NOMO-1 (cell line): Measurements from ENCODE around the gene TACR2.
A peak's percentile ranks its signal among the peaks of the same experiment; 100 is the strongest.
"Not testable (repeated sequence)": the region's sequence is repeated elsewhere in the genome, so short reads cannot be mapped to it uniquely, and the experiment has no call there.

ENCODE experiments used
- DNase-seq, 2 experiments: peaks; one replicate each; lab custom pipeline; 2025; ENCODE audit not compliant: unreplicated experiment in 2 of 2; lab: John Stamatoyannopoulos, UW

Gene TACR2

DNA sequence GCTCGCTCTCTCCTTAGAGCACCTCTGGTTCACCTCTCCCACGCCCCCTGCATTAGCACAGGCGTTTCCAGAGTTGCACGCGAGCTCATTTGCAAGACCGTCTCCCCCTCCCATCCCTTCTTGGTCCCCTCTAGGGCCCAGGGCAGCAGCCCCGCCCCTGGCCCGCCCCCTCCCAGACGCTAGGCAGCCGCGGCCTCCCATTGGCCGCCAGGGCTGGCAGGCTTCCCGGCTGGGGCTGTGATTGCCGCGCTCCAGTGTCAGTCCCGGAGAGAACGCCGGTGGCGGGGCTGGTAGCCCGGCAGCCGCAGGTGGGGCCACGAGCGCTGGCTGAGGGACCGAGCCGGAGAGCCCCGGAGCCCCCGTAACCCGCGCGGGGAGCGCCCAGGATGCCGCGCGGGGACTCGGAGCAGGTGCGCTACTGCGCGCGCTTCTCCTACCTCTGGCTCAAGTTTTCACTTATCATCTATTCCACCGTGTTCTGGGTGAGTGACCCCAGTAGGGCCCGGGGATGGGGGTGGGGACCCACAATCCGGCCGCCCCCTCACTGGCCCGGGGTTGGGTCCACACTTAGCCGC lies 34.6 kb upstream of the TACR2 start, which contains the start of gene TSPAN15:
TSS of gene TSPAN15 (plus strand) at position 257 of the 575 bp plus-strand sequence. CDS start at position 387, 130 bp downstream.
- peak; percentile 64 to 75 for DNase-seq

DNA sequence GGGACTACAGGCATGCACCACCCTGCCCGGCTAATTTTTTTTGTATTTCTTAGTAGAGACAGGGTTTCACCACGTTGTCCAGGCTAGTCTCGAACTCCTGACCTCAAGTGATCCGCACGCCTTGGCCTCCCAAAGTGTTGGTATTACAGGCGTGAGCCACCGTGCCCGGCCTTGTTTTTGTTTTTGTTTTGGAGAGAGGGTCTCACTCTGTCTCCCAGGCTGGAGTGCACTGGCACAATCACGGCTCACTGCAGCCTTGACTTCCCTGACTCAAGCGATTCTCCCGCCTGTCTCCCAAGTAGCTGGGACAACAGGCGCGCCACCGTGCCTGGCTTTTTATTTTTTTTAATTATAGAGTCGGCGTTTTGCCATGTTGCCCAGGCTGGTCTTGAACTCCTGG lies 33.7 kb upstream of the TACR2 start:
- DNase-seq: not testable (repeated sequence)

DNA sequence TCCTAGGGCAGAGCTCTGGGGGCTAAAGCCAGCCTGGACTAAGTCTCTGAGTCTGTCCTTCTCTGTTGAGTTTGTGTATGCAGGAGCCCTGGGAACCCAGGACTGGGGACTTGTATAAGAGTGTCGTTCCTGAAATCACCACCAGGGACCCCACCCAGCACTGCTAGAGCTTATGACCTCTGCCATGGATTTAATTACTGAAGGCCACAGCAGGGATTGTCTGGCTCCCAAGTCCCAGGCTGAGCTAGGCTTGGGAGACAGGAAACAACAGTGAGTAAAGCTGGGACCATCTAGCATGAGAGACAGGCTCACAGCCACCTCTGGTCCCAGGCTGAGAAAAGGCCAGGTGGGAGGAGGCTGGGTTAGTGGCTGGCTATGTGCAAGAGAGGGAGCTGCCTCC lies 33.1 kb upstream of the TACR2 start:
- peak in 1 of 2 experiments; percentile 13 for DNase-seq

DNA sequence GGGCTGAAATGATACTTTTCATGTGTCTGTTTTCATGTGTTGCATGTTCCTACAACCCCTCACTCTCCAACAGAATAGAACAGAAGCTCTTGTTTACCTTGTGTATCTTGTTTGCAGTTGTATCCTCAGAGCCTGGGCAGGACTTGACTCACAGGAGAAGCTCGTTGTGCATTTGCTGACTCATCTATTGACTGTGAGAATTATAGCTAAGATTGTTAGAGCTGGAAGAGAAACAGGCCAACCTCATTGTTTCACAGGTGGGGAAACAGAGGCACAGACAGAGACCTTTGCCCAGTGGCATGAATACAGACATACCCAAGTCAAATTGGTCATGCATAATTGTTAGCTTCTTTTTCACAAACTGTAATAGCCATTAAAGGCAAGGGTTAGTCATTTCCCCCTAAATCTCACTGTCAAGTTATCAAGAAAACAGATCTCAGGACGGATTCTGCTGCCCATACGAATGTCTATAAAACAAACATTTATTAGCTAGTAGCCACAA lies 30.0 kb upstream of the TACR2 start:
- DNase-seq: no peak

DNA sequence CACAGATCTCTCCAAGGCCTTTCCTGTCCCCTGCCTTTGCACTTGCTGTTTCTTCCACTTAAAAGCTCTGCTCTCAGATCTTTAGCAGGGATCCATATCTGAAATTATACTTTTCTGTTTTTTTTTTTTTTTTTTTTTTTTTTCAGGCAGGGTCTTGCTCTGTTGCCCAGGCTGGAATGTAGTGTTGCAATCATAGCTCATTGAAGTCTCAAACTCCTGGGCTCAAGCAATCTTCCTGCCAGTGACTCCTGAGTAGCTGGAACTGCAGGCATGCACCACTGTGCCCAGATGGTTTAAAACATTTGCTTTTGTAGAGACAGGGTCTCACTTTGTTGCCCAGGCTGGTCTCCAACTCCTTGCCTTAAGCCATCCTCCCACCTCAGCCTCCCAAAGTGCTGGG lies 29.5 kb upstream of the TACR2 start:
- DNase-seq: no peak

DNA sequence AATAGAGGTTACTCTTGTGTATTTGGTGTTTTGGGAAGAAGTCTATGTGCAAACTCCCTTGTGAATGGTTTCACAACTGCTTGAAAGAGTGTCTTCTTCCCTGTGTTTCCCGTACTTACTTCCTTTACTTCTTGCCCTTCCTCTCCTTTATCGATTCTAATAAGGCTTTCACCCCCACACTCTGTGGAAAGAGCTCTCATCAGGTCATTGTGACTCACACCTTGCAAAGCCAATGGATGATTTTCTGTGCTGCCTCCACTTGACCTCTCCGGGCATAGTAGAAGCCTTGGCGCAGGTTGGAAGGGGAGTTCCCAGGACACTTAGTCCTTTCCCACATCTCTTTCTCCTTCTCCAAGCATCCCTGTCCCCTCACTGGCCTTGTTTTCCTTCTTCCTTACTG lies 28.3 kb upstream of the TACR2 start:
- DNase-seq: no peak

DNA sequence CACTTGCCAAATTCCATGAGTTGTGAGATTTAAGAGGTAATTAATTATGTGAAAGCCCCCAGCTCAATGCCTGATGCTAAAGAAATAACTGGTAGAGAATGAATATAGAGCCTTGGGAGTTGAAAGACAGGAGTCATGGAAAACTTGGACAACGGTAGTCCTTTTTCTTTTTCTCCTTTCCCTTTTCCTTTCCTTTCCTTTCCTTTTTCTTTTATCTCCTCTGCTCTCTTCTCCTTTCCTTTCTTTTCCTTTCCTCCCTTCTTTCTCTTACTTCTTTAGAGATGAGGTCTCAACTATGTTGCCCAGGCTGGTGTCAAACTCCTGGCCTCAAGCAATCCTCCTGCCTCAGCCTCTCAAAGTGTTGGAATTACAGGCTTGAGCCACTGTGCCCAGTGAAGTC lies 26.6 kb upstream of the TACR2 start:
- DNase-seq: no peak

DNA sequence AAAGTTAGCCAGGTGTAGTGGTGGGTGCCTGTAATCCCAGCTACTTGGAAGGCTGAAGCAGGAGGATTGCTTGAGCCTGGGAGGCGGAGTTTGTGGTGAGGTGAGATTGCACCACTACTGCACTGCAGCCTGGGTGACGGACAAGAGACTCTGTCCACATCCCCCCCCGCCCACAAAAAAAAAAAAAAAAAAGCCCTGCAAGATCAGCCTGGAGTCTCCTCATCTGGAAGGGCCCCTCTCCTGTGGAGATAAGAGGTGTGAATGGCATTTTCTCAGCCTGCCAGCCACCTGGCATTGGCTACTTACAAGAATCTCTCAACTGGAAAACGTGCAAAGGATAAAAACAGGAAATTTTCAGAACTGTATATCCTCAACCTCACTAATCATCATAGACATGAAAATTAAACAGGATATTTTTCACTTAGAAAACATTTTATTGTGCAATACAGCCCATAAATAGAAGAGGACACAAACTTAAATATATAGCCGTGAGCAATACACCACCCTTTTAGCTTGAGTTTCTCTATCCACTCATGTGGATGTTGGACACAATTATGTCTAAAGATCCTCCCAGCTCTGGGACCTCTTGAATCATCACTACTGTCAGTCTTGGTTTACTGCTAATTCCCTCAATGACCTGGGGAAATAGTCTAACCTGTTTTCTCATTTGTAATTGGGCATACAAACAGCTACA lies 23.2 kb upstream of the TACR2 start:
- peak; percentile 48 to 74 for DNase-seq

DNA sequence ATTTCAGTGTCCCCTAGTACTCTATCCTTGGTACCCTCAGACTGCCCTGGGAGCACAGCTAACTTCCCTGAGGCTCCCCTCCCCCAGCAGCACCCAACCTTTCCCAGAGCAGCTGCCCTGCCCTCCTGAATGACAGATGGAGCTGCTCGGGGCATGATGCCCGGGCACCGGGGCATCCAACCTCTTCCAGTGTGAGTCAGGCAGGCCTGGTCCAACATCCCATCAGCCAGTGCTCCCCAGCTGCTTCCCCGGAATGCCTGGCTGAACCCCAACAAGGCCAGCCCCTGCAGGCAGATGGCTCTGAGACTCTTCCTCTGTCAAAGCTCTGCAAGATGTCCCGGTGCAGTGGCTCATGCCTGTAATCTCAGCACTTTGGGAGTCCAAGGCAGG lies 22.6 kb upstream of the TACR2 start:
- DNase-seq: no peak

DNA sequence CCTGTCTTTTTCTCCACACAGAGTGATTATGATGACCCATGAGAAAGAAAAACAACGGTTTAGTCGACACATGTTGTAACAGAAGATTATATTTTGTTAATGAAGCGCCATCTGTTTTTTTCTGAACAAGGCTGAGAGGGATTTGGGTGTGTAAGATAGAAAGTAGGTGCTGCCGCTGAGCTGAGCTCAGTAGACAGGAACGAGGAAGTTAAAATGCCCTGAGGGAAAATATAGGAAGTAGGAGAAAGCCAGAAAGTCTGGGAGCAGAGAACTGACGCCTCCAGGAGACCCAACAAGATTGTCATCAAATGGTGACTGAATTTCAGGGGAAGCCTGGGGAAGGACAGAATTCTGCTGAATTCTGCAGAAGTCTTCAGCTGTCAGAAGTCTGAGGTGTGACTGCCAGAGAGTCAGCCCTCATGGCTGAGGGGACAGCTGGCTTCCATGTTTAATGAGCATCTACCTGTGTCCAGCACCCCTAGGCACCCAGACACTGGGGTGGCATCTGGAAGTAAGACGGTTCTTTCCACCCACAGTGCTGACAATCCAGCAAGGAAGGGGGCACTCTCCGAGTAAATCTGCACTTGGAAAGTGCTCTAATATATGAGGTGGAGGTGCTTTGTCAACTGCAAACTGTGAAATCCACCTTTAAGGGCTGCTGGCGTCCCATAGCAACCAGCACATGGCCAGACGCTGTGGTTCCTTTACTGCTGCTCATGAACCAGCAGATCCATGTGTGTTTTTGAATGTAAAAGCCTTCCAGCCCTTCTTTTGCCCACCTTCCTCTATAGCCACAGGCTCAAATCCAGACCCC lies 22.0 kb upstream of the TACR2 start:
- DNase-seq: peak in 1 of 2 experiments; percentile 19

DNA sequence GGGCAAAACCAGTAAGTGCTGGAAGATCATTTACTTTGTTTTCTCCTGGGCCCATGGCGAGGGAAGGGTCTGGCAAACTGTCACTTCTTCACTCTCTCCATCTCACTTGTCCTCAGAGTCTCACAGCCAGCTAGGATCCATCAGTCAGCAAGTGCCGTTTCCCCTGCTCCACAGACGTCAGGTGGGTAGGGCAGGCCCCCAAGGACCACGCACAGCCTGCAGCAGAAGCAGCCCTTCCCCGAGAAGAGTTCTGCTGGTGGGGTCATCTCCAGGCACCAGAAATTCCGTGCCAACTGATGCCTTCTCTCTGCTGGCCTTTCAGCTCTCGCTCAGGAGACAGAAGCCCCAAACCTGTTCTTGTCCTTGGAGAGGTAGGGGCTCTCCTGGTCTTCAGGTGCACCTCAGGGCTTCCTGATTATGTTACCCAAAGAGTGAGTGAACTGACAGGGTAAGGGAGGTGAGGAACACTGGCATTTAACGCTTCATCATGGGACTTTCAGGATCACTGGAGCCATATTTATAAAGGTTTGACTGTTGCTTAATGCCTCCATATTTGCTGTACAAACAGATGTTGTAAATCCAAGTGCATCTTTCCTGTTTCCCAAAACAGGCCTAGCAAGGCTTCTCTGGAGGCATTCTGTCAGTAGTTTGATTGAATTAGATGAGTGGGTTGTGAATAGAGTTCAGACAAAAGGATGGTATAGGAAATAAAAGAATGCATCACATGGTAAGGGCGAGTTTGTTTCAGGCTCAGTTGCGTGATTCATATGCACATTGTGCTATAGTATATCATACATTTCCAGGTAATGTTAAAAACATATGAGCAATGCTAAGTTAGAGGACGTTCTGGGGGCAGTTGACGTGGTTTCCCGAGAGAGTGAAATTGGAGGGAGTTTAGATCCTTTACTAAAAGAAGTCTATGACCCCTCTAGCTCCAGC lies 20.9 kb upstream of the TACR2 start:
- no peak for DNase-seq

DNA sequence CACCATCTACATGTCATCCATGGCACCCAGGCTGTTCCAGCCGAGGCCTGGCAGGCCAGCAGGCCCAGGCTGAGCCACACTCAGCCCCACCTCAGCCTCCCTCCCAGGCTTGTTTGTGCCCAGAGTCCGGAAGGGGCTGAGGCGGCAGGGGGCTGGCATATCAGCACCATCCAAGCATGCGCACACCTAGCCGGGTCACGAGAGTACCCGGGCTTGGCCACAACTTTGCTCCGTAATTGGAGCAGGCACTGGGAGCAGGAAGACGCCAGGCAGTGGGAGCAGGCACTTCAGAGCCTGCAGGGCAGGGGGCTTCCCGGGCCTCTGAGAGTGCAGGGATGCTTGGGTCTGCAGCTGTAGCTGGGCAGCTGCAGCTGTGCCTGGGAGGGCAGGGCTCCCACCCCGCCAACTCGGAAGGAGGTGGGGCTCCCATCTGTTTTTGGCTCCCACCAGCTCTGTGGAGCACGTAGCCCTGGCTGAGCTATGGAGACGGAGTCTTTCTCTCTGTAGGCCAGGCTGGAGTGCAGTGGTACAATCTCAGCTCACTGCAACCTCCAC lies 19.3 kb upstream of the TACR2 start:
- no peak for DNase-seq

DNA sequence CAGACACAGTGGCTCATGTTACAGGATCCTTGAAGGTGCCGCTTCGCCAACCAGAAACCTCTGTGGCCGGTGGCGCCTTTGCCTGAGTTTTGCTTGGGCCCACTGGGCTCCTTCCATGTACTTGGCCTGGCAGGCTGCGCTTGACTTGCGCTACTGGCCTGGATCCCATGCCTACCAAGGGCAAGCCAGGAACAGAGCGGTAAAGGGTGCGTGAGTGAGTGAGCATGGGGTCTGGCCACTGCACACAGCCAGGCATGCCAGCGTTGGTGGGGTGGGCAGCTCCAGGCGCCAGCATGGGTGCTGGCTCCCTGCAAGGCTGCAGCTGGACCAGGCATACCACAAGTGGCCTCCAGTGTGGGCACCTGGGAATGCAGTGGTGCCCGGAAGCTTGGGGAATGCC lies 18.2 kb upstream of the TACR2 start:
- no peak for DNase-seq

DNA sequence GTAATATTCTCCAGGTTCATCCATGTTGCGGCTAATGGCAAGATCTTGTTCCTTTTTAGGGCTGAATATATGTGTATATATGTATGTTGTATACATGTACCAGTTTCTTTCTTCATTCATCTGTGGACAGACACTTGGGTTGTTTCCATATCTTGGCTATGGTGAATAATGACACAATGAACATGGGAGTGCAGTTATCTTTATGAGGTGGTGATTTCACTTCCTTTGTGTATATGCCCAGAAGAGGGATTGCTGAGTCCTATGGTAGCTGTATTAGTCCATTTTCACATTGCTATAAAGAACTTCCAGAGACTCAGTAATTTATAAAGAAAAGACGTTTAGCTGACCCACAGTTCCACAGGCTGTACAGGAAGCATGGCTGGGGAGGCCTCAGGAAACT lies 17.5 kb upstream of the TACR2 start:
- DNase-seq: no peak

DNA sequence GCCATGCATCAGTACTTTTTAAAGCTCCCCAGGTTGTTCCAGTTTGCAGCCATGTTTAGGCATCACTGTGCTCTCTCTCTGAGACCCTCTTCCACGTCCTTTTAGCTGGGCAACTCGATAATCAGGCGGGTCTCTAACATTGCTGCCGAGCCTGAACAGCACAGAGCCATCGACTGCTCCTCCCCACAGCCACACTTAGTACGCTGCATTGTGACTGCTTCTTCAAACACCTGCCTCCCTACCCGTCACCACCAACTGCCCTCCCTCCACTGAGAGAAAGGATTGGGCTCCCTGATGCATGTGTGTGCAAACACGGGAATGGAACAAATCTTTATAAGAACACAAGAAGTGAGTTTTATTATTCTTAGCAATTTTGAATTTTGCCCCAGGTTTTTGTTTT lies 11.4 kb upstream of the TACR2 start:
- no peak for DNase-seq

DNA sequence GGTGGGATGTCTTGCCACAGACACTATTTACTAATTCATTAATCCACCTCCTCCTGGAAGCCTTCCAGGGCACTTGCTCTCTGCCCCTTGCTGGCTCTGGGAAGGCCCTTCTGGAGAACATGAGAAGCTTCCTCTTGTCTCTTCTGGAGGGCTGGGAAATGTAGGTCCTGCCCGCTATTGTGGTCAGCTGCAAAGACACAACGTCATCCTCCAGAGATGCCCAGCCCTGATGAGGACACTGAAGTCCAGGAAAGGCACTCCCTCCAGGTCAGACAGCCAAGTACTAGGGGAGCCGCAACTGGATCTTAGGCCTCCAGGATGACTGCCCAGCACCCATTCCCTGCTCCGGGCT lies 9.6 kb upstream of the TACR2 start:
- DNase-seq: no peak

DNA sequence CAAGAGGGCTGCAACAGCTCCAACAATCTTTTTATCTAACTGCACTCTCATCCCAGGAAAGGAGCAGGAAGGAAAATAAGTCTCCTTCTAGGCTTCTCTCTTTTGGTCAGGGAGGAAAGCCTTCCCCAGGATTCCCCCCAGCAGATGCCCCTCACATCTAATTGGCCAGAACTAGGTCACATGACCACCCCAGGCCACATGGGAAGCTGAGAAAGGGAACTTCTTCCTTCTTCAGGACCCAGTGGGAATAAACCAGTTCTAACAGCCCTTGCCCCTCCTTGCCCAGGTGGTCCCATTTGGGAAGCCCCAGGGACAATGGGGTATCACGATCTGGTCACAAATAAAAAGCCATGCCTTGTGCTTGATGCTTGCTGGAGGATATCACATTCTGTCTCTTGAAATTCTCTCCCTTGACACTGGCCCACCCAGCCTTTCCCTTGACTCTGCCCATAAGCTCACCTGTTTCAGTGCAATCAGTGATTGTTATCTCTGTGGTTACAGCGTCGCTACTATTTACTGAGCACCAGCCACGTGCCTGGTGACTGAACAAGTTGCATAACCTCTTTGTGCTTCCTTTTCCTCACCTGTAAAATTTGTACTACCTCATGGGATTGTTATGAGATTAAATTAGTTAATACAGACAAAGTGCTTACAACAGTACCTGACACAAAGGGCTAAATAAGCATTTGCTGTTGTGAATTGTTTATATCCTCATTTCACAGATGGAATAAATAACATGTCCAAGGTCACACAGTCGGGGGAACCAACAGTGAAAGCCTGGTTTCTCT lies 9.0 kb upstream of the TACR2 start:
- no peak for DNase-seq

DNA sequence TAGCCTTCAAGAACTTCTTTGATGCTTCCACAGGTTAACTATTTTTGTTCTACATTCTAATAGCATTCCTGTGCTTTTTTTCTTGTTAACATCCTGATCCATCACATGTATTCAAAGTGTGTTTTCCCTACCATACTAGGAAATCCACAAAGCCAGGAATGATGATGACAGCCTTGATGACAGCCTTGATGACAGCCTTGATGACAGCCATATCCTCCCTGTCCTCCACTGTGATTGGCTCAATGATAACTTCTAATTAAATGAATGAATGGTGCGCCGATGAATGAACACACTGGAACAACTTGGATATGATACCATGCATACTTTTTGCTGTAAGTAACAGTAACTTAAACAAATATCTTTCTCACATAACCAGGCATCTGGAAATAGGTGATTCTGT lies 8.3 kb upstream of the TACR2 start:
- no peak for DNase-seq

DNA sequence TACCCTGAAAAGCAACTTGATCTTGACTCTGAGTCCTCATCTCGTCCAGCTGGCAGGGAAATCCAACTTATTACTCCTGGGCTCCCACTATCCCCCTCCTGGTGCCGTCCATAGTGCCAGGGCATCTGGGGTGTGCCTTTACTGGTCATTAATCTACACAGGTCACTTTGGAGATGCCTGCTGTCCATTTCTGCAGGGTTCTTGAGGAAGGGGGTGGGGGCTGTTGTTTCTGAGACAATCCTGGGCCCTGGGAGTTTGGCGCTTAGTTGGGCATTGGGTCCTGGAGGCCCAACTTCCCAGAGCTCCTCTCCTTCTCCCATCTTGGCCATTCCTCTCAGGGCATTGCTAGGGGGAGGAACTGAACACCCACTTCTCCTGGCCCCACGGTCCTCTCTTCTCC lies 6.0 kb upstream of the TACR2 start:
- no peak for DNase-seq
